DND-41 (cell line): ENCODE measurements around the gene FMOD.

Experiments used
- ATAC-seq: fragments of 200-7000 bp; cut with Tn5 transposase; 3 replicates; pipeline ENCODE4 v1.9.1; 2021; ENCODE audit warnings: low read depth; ENCODE audit not compliant: insufficient read depth
- DNase-seq: peaks from one replicate; pipeline ENCODE4 v3.0.0-alpha.2; 2020
- H2AFZ ChIP-seq: 2 replicates; pipeline ENCODE4 v1.6.0; 2012; ENCODE audit warnings: low read depth, low read length
- H3K27ac ChIP-seq: 2 replicates; pipeline ENCODE4 v1.5.1; 2012; ENCODE audit warnings: low read length, inconsistent platforms
- H3K27me3 ChIP-seq: fragments of 200-600 bp; sonication (generic); 2 replicates; pipeline ENCODE4 v1.6.0; 2012; ENCODE audit warnings: low read length, mild to moderate bottlenecking, inconsistent platforms; ENCODE audit not compliant: insufficient read depth, poor library complexity
- H3K36me3 ChIP-seq: 2 replicates; pipeline ENCODE4 v1.5.1; 2012; ENCODE audit warnings: low read length, inconsistent platforms; ENCODE audit not compliant: insufficient read depth
- H3K4me1 ChIP-seq: 2 replicates; pipeline ENCODE4 v1.5.1; 2012; ENCODE audit warnings: mild to moderate bottlenecking, low read length; ENCODE audit not compliant: insufficient read depth
- H3K4me2 ChIP-seq: 2 replicates; pipeline ENCODE4 v1.6.0; 2012; ENCODE audit warnings: mild to moderate bottlenecking, moderate library complexity, low read length, inconsistent platforms; ENCODE audit not compliant: insufficient read depth
- H3K4me3 ChIP-seq, 2 experiments: fragments of 200-600 bp in 1 of 2; shearing (Covaris generic) in 1 of 2; 2 replicates each; pipeline ENCODE4 v1.5.1; 2012 to 2016; ENCODE audit warnings: inconsistent platforms in 2 of 2, low read length in 2 of 2, mild to moderate bottlenecking in 2 of 2, low read depth in 1 of 2, moderate library complexity in 1 of 2
- H3K79me2 ChIP-seq: 2 replicates; pipeline ENCODE4 v1.6.0; 2012; ENCODE audit warnings: low read length, inconsistent platforms; ENCODE audit not compliant: insufficient read depth
- H3K9ac ChIP-seq: 2 replicates; pipeline ENCODE4 v1.6.0; 2012; ENCODE audit warnings: low read depth, mild to moderate bottlenecking, inconsistent platforms, low read length, moderate library complexity
- H3K9me3 ChIP-seq: 2 replicates; pipeline ENCODE4 v1.5.1; 2012; ENCODE audit warnings: low read length, moderate library complexity, mild to moderate bottlenecking, inconsistent platforms; ENCODE audit not compliant: insufficient read depth, severe bottlenecking
- H4K20me1 ChIP-seq: 2 replicates; pipeline ENCODE4 v1.6.0; 2012; ENCODE audit warnings: low read length; ENCODE audit not compliant: insufficient read depth
- CTCF ChIP-seq: IDR thresholded peaks from 2 replicates; pipeline ENCODE4 v1.5.1; 2012; ENCODE audit warnings: borderline replicate concordance, low read length, moderate library complexity, mild to moderate bottlenecking; ENCODE audit not compliant: poor library complexity, severe bottlenecking; ENCODE audit errors: extremely low read depth
- EZH2 ChIP-seq: IDR thresholded peaks from 3 replicates; pipeline ENCODE4 v1.6.1; 2012; ENCODE audit warnings: borderline replicate concordance, low read depth, mild to moderate bottlenecking, moderate library complexity, low read length, inconsistent platforms; ENCODE audit not compliant: severe bottlenecking

FMOD gene

GRCh38 chr1:203325418-203326091 is 25.4 kb downstream of the FMOD start:
- no peaks in the 10 kb centered on the region for H3K9me3 ChIP-seq
- no peak overlapping the region for H3K4me3 ChIP-seq
- TF ChIP-seq EZH2 (no peak), CTCF (no peak)
- H3K4me1 ChIP-seq, result peaks cover 76% of the 10 kb centered on the region
- no peaks in the 10 kb centered on the region for H3K36me3 ChIP-seq
- peak overlapping the region; percentile 98 for H3K27ac ChIP-seq
- H2AFZ ChIP-seq, result no peak overlapping the region
- H3K79me2 ChIP-seq, result no peaks in the 10 kb centered on the region
- H3K9ac ChIP-seq, result peak overlapping the region; percentile 58
- ATAC-seq (no peak), DNase-seq (no peak)
- H3K4me2 ChIP-seq, result peak overlapping the region; percentile 44; the same call in 1 of the 2 replicates
- H3K27me3 ChIP-seq, result no peaks in the 10 kb centered on the region
- H4K20me1 ChIP-seq, result no peaks in the 10 kb centered on the region

DNA sequence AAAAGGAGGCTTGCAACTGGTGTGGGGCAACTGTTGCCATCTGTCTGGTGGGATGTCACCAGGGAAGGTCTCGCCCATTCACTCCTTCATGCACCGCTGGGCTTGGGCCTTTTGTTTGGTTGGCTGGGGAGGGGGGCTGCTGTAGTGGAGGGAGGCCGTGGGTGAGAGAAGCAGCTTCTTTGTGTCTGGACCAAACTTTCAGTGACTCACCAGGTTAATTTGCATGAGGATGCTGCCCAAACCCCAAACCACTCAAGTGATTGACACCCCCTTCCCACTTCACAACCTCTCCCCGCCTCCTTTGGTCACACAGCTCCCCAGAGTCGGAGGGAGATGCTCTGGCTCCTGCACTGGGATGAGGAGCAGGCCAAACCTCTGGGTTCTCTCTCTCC is 25.9 kb downstream of the FMOD start:
- ATAC-seq (no peak), DNase-seq (peak; percentile 49)
- no peak overlapping the region for H2AFZ ChIP-seq
- TF ChIP-seq CTCF, result no peak
- no peak for TF ChIP-seq EZH2
- peak overlapping the region in 1 of 2 experiments; percentile 30; a peak in 1 of 4 replicates for H3K4me3 ChIP-seq
- H3K4me1 ChIP-seq, result peaks cover 82% of the 10 kb centered on the region
- no peaks in the 10 kb centered on the region for H3K9me3 ChIP-seq
- H3K79me2 ChIP-seq, result no peaks in the 10 kb centered on the region
- H3K9ac ChIP-seq, result peak overlapping the region; percentile 58
- peak overlapping the region; percentile 98 for H3K27ac ChIP-seq
- H4K20me1 ChIP-seq, result no peaks in the 10 kb centered on the region
- no peaks in the 10 kb centered on the region for H3K36me3 ChIP-seq
- peak overlapping the region; percentile 44 for H3K4me2 ChIP-seq
- H3K27me3 ChIP-seq, result no peaks in the 10 kb centered on the region

DNA sequence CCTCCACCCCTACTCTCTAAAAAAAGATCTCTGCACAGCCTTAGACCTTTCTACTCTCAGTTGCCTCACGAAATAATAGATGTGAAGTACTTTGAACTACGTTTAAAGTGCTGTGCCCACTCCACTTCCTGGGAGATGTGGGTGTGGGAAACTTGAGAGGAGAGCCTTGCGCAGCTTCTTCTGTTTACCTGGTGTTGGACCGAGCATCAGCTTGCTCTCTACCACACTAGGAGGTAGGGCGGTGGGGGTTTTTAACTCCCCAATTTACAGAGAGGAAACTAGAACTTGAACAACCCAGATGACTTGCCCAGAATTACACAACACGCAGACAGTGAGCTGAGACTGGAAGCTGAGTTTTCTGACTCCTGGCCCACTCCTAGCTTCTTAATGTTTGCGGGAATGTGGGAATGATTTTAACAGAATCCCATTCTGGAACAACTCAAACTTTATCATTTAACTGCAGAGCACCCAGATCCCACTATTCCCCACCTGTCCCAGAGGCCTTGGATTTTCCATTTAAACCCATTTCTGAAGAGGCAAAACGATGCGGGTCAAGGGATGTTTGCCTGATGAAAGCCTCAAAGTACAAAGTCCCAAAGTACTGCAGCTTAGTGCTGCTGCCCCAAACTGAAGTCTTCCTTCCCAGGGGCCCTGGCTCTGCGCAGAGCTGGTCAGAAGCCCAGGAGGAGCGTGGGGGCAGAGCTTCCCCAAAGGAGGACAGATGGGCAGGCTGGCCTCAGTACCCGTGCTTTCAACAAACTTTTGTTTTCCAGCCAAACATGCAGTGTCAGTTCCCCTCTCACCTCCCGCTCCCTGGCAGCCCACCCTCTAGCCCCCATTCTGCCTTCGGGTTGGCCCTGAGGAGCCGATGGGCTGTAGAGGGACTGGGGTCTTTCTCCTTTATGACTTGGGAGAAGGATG is 26.6 kb downstream of the FMOD start:
- peak overlapping the region; percentile 58 for H3K9ac ChIP-seq
- peak overlapping the region; percentile 44 for H3K4me2 ChIP-seq
- H3K4me1 ChIP-seq, result peaks cover 88% of the 10 kb centered on the region
- H2AFZ ChIP-seq, result no peak overlapping the region
- peak; percentile 69 for DNase-seq
- no peaks in the 10 kb centered on the region for H3K36me3 ChIP-seq
- TF ChIP-seq CTCF, result no peak
- no peak for TF ChIP-seq EZH2
- H3K9me3 ChIP-seq, result no peaks in the 10 kb centered on the region
- no peaks in the 10 kb centered on the region for H4K20me1 ChIP-seq
- no peaks in the 10 kb centered on the region for H3K27me3 ChIP-seq
- H3K4me3 ChIP-seq, result peak overlapping the region in 1 of 2 experiments; percentile 30; a peak in 1 of 4 replicates
- H3K79me2 ChIP-seq, result no peaks in the 10 kb centered on the region
- peak; percentile 6; the same call in 2 of the 3 replicates for ATAC-seq
- peak overlapping the region; percentile 98 for H3K27ac ChIP-seq
